Measurements from ENCODE around the gene LGR4. TPM values are rescaled to one million over a fixed set of nuclear protein-coding genes. Genes with fewer than 3 reads are reported as not detected.

LGR4 gene
- total and polyA plus RNA-seq, 2 of the 13 experiments (the other 11 are each of a cell fraction or from before 2014, with no cell fraction given) = 42.1 to 68.7 TPM

- TF ChIP-seq HMGXB4 (CRISPR knock-in tag; IDR thresholded peaks at IDR 0.05; ENCODE audit: borderline replicate concordance in 1 of 2, low read depth in 1 of 2) (peak; percentile 63 to 70; a peak in 3 of 4 replicates), ZNF609 (CRISPR knock-in tag; IDR thresholded peaks at IDR 0.05; ENCODE audit: borderline replicate concordance) (peak; percentile 70), THRA (CRISPR knock-in tag; IDR thresholded peaks at IDR 0.05; ENCODE audit: borderline replicate concordance) (peak; percentile 15), ZBTB38 (CRISPR knock-in tag; IDR thresholded peaks at IDR 0.05) (peak; percentile 55; the same call in 1 of the 2 replicates), SCMH1 (CRISPR knock-in tag; IDR thresholded peaks at IDR 0.05; ENCODE audit: borderline replicate concordance) (no peak), ZNF431 (CRISPR knock-in tag; IDR thresholded peaks at IDR 0.05; ENCODE audit: borderline replicate concordance, low read depth) (peak; percentile 97), JDP2 (CRISPR knock-in tag; IDR thresholded peaks at IDR 0.05; ENCODE audit: borderline replicate concordance) (no peak; the same call in 1 of the 2 replicates), ZBTB49 (CRISPR knock-in tag; IDR thresholded peaks at IDR 0.05; ENCODE audit: borderline replicate concordance) (no peak), NFE2L1 (CRISPR knock-in tag; IDR thresholded peaks at IDR 0.05; ENCODE audit: borderline replicate concordance) (no peak), PAXIP1 (CRISPR knock-in tag; conservative IDR thresholded peaks at IDR 0.05) (peak; percentile 74; the same call in 1 of the 2 replicates), MLX (CRISPR knock-in tag; IDR thresholded peaks at IDR 0.05) (peak; percentile 69)
Observed at GRCh38 chr11:27362749-27363575, 109.6 kb downstream of the LGR4 start, which contains the start of gene CCDC34 (continued).

Data from HepG2 (cell line).